DOHH2 (cell line): ENCODE measurements around the gene ARHGEF1.
"Not testable (repeated sequence)": the region's sequence is repeated elsewhere in the genome, so short reads cannot be mapped to it uniquely, and the experiment has no call there.

Experiments used
- CTCF ChIP-seq: fragments of 200-600 bp; sonication (generic); IDR thresholded peaks from one replicate; pipeline ENCODE4 v1.5.1; 2014; ENCODE audit warnings: antibody characterized with exemption, mild to moderate bottlenecking, low read depth, low read length; ENCODE audit not compliant: poor library complexity, severe bottlenecking
- EZH2phosphoT487 ChIP-seq: fragments of 200-600 bp; sonication (generic); IDR thresholded peaks from 2 replicates; pipeline ENCODE4 v1.6.1; 2017; ENCODE audit warnings: borderline replicate concordance, mild to moderate bottlenecking, antibody characterized with exemption, low read length, moderate library complexity, mixed read lengths

GRCh38 chr19:41914424-41914834, 31.4 kb downstream of the ARHGEF1 start:
- not testable (repeated sequence) for TF ChIP-seq CTCF, EZH2phosphoT487
